A549 (cell line): ENCODE data around the gene PCSK5. TPM values are rescaled to one million over a fixed set of nuclear protein-coding genes. Genes with fewer than 3 reads are reported as not detected.

ENCODE experiments used
- ATAC-seq, 2 experiments: fragments of 200-7000 bp in 1 of 2; fragments of >200 bp in 1 of 2; cut with Nextera tagmentation in 1 of 2; cut with Tn5 transposase in 1 of 2; 3 replicates each; pipeline versions ENCODE4 v1.8.0 to v1.9.1; 2018 to 2020; ENCODE audit warnings: mild to moderate bottlenecking in 1 of 2, moderate library complexity in 1 of 2
- CTCF ChIA-PET: fragments of 300-600 bp; sonication (Branson Sonifier 250); formaldehyde crosslinking; extraction: SDS; loops from one replicate; lab custom pipeline; 2021; ENCODE audit warnings: antibody characterized with exemption, inconsistent platforms; lab: Yijun Ruan, JAX
- POLR2A ChIA-PET: fragments of 350-600 bp; formaldehyde crosslinking; extraction: SDS; loops from one replicate; lab custom pipeline; 2021; ENCODE audit warnings: antibody characterized with exemption, inconsistent platforms; lab: Yijun Ruan, JAX
- DNase-seq, 2 experiments: peaks; one replicate each; pipeline versions ENCODE4 v3.0.0 to v3.0.0-alpha.2; 2011 to 2016; ENCODE audit warnings: low read depth in 1 of 2, low spot score in 1 of 2
- FAIRE-seq: peaks from 2 replicates; lab custom pipeline; 2011; peaks lifted over from hg19 to GRCh38; lab: Jason Lieb, UNC
- H3K27ac ChIP-seq, 2 experiments: fragments of >200 bp; sonication (Bioruptor Twin); formaldehyde crosslinking; 3 replicates each; pipeline ENCODE4 v1.5.1; 2016 to 2017
- H3K4me1 ChIP-seq: fragments of >200 bp; sonication (Bioruptor Twin); formaldehyde crosslinking; 3 replicates; pipeline ENCODE4 v1.6.1; 2016
- H3K4me2 ChIP-seq: fragments of >200 bp; sonication (Bioruptor Twin); formaldehyde crosslinking; 3 replicates; pipeline ENCODE4 v1.6.1; 2016
- H3K4me3 ChIP-seq: fragments of >200 bp; sonication (Bioruptor Twin); formaldehyde crosslinking; 3 replicates; pipeline ENCODE4 v1.5.1; 2016
- H3K9me3 ChIP-seq: fragments of >200 bp; sonication (Bioruptor Twin); formaldehyde crosslinking; 3 replicates; pipeline ENCODE4 v1.6.1; 2016
- BCL3 ChIP-seq: fragments of >200 bp; sonication (Bioruptor Twin); formaldehyde crosslinking; IDR thresholded peaks from 3 replicates; pipeline ENCODE4 v1.6.1; 2016
- CBX2 ChIP-seq: fragments of 200-600 bp; sonication (generic); IDR thresholded peaks from 2 replicates; pipeline ENCODE4 v1.6.1; 2016; ENCODE audit warnings: low read depth, mild to moderate bottlenecking, borderline replicate concordance
- CEBPB ChIP-seq, 2 experiments: fragments of >200 bp in 1 of 2; sonication (Bioruptor Twin) in 1 of 2; formaldehyde crosslinking in 1 of 2; IDR thresholded peaks; 2 replicates each; pipeline ENCODE4 v1.6.1; 2012 to 2016
- EHMT2 ChIP-seq: fragments of 200-600 bp; sonication (generic); IDR thresholded peaks from 2 replicates; pipeline ENCODE4 v1.6.1; 2016; ENCODE audit warnings: antibody characterized with exemption, low read depth, mild to moderate bottlenecking, moderate library complexity
- ESRRA ChIP-seq: fragments of 150-350 bp; IDR thresholded peaks from 2 replicates; pipeline ENCODE4 v1.6.1; 2014; ENCODE audit warnings: mild to moderate bottlenecking, low read length, borderline replicate concordance
- GATA3 ChIP-seq: IDR thresholded peaks from 2 replicates; pipeline ENCODE4 v1.6.1; 2012; ENCODE audit warnings: borderline replicate concordance
- HES2 ChIP-seq: fragments of >200 bp; sonication (Bioruptor Twin); formaldehyde crosslinking; IDR thresholded peaks from 2 replicates; pipeline ENCODE4 v1.6.1; 2016
- HEYL ChIP-seq: fragments of 250-450 bp; sonication (Bioruptor Pico); IDR thresholded peaks from 2 replicates; pipeline ENCODE4 v1.8.0; 2021; ENCODE audit warnings: mild to moderate bottlenecking, moderate library complexity
- HMGXB4 ChIP-seq: fragments of 250-450 bp; sonication (Bioruptor Pico); IDR thresholded peaks from 2 replicates; pipeline ENCODE4 v1.5.0; 2021; ENCODE audit warnings: mild to moderate bottlenecking, moderate library complexity, borderline replicate concordance
- HOXB13 ChIP-seq: fragments of 250-450 bp; sonication (Bioruptor Pico); IDR thresholded peaks from 2 replicates; pipeline ENCODE4 v1.5.0; 2020; ENCODE audit warnings: low read depth, mild to moderate bottlenecking, moderate library complexity
- JUN ChIP-seq, 2 experiments: fragments of >200 bp; sonication (Bioruptor Twin); formaldehyde crosslinking; IDR thresholded peaks; 2 replicates in 1 of 2; 3 replicates in 1 of 2; pipeline ENCODE4 v1.6.1; 2016 to 2017
- JUNB ChIP-seq: fragments of >200 bp; sonication (Bioruptor Twin); formaldehyde crosslinking; IDR thresholded peaks from 2 replicates; pipeline ENCODE4 v1.6.1; 2016
- KDM5A ChIP-seq: fragments of 200-600 bp; sonication (generic); IDR thresholded peaks from 2 replicates; pipeline ENCODE4 v1.6.1; 2016; ENCODE audit warnings: antibody characterized with exemption, mild to moderate bottlenecking
- NFE2L2 ChIP-seq: fragments of 150-350 bp; conservative IDR thresholded peaks from 2 replicates; pipeline ENCODE4 v1.6.1; 2014; ENCODE audit warnings: low read length
- POLR2A ChIP-seq: IDR thresholded peaks from 2 replicates; pipeline ENCODE4 v1.6.1; 2012; ENCODE audit warnings: mild to moderate bottlenecking, low read length
- RCOR1 ChIP-seq: fragments of 150-350 bp; IDR thresholded peaks from 2 replicates; pipeline ENCODE4 v1.6.1; 2014; ENCODE audit warnings: antibody characterized with exemption, low read length, low read depth
- RFX5 ChIP-seq: fragments of 450-650 bp; IDR thresholded peaks from 2 replicates; pipeline ENCODE4 v1.7.1; 2014; ENCODE audit warnings: antibody characterized with exemption, mild to moderate bottlenecking, moderate library complexity
- SMC3 ChIP-seq: fragments of >200 bp; sonication (Bioruptor Twin); formaldehyde crosslinking; IDR thresholded peaks from 3 replicates; pipeline ENCODE4 v1.6.1; 2018; ENCODE audit warnings: inconsistent platforms
- TP53 ChIP-seq: fragments of 250-450 bp; sonication (Bioruptor Pico); IDR thresholded peaks from 2 replicates; pipeline ENCODE4 v1.5.0; 2021; ENCODE audit warnings: mild to moderate bottlenecking, moderate library complexity
- USF2 ChIP-seq: fragments of 450-650 bp; IDR thresholded peaks from 2 replicates; pipeline ENCODE4 v1.6.1; 2014; ENCODE audit warnings: antibody characterized with exemption
- ZC3H11A ChIP-seq: fragments of 450-650 bp; IDR thresholded peaks from 2 replicates; pipeline ENCODE4 v1.6.1; 2014; ENCODE audit warnings: antibody characterized with exemption, mild to moderate bottlenecking
- ZSCAN20 ChIP-seq: fragments of 250-450 bp; sonication (Bioruptor Pico); IDR thresholded peaks from 2 replicates; pipeline ENCODE4 v1.8.0; 2022; ENCODE audit warnings: mild to moderate bottlenecking, moderate library complexity
- WGBS: methylation state at CpG from one replicate; pipeline ENCODE4 v1.1.6; 2017; ENCODE audit errors: missing lambda C conversion rate; 5-methylcytosine and 5-hydroxymethylcytosine counted together
- polyA plus RNA-seq, 4 experiments: library from polyadenylated mRNA; depleted of rRNA in 3 of 4; stranded (reverse); fragments of >200 nt; fragmentation: RNase III in 1 of 4; extraction: RNeasy Plus Mini Kit Qiagen cat#74134 plus additional on column Dnase treatment in 1 of 4; gene quantifications; 2 replicates in 3 of 4; 3 replicates in 1 of 4; pipeline ENCODE4 v1.2.3, GENCODE V29; 2011 to 2017

PCSK5 gene
- polyA plus RNA-seq, 2 of the 4 experiments (the other 2 are of a cell fraction) = 1.3 to 6.7 TPM

- DNase-seq (no peak), FAIRE-seq (no peak), ATAC-seq (no peak)
- no peaks in the 10 kb centered on the region for H3K9me3 ChIP-seq
- ChIA-PET CTCF (no interaction called here), POLR2A (no interaction called here)
- WGBS = 20% methylated on average over 1 of the region's 1 CpG
- H3K27ac ChIP-seq = no peak overlapping the region
- H3K4me1 ChIP-seq = no peaks in the 10 kb centered on the region
- H3K4me2 ChIP-seq = no peak overlapping the region
- no peak for TF ChIP-seq BCL3
- TF ChIP-seq USF2 = no peak
- TF ChIP-seq SMC3 = no peak
- H3K4me3 ChIP-seq = no peak overlapping the region
Measured at GRCh38 chr9:76155361-76155760, 264.9 kb downstream of the PCSK5 start.

- H3K4me2 ChIP-seq = no peak overlapping the region
- POLR2A ChIA-PET = no interaction called here
- 83% methylated on average over 7 of the region's 7 CpGs for WGBS
- FAIRE-seq = no peak
- CTCF ChIA-PET = no interaction called here
- no peak overlapping the region for H3K27ac ChIP-seq
- DNase-seq = no peak
- no peak for TF ChIP-seq ZC3H11A
- TF ChIP-seq ZSCAN20 (CRISPR knock-in tag) = no peak
- TF ChIP-seq ESRRA = no peak
- no peaks in the 10 kb centered on the region for H3K4me1 ChIP-seq
- H3K4me3 ChIP-seq = no peak overlapping the region
- no peaks in the 10 kb centered on the region for H3K9me3 ChIP-seq
- no peak for ATAC-seq
Measured at GRCh38 chr9:76158713-76159112, 268.2 kb downstream of the PCSK5 start.

- Histone ChIP-seq H3K27ac (no peak overlapping the region), H3K9me3 (no peaks in the 10 kb centered on the region), H3K4me3 (no peak overlapping the region), H3K4me2 (no peak overlapping the region), H3K4me1 (no peaks in the 10 kb centered on the region)
- TF ChIP-seq HMGXB4 (CRISPR knock-in tag) (no peak), GATA3 (no peak), NFE2L2 (no peak), RCOR1 (no peak), TP53 (CRISPR knock-in tag) (no peak), CEBPB (IDR thresholded peaks at IDR 0.05) (no peak), HES2 (no peak), CBX2 (no peak), EHMT2 (no peak)
- DNase-seq = no peak
- no peak for ATAC-seq
- POLR2A ChIA-PET = no interaction called here
- no peak for FAIRE-seq
- 81% methylated on average over 10 of the region's 11 CpGs for WGBS
- CTCF ChIA-PET = no interaction called here
Measured at GRCh38 chr9:76159293-76159926, 268.9 kb downstream of the PCSK5 start.

GRCh38 chr9:76161106-76161505, 270.6 kb downstream of the PCSK5 start:
- Histone ChIP-seq H3K4me1 (no peaks in the 10 kb centered on the region), H3K4me2 (no peak overlapping the region), H3K27ac (no peak overlapping the region), H3K4me3 (no peak overlapping the region)
- ATAC-seq (no peak), DNase-seq (no peak), FAIRE-seq (no peak)
- TF ChIP-seq RCOR1 = no peak
- TF ChIP-seq USF2 = no peak
- no peak for TF ChIP-seq RFX5
- TF ChIP-seq HOXB13 (CRISPR knock-in tag) = no peak
- TF ChIP-seq ESRRA = no peak
- TF ChIP-seq HEYL = no peak
- no peak for TF ChIP-seq POLR2A
- no peak for TF ChIP-seq HMGXB4 (CRISPR knock-in tag)
- no peak for TF ChIP-seq KDM5A
- TF ChIP-seq JUN (IDR thresholded peaks at IDR 0.05) = no peak
- TF ChIP-seq JUNB = no peak
- TF ChIP-seq TP53 (CRISPR knock-in tag) = no peak
- TF ChIP-seq, all 56 proteins: peak for 0
- ChIA-PET CTCF (no interaction called here), POLR2A (no interaction called here)
- WGBS = 58% methylated on average over 5 of the region's 5 CpGs
- no peaks in the 10 kb centered on the region for H3K9me3 ChIP-seq
